ENCODE data around the gene BTK. TPM values are rescaled to one million over a fixed set of nuclear protein-coding genes. Genes with fewer than 3 reads are reported as not detected.

Gene BTK
- total RNA-seq, 1 experiment from 2014 or later, result 0.35 TPM

DNA sequence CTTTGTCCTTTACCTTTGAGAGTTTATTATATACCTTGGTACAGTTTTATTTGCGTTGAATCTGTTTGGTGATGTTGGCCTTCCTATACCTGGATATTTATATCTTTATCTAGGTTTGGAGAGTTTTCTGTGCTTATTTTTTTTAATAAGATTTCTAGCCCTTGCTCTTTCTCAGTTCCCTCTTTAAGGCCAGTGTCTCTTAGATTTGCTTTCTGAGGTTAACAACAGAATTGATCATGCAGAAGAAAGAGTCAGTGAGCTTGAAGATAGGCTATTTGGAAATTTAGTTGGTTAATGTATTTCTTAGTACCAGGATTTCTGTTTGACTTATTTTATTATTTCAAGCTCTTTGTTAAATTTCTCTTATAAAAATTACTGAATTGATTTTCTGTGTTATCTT, 82.2 kb downstream of the BTK start:
- Histone ChIP-seq H2BK120ac (ENCODE audit: low read depth, low read length, poor library complexity, severe bottlenecking) (no peak overlapping the region), H3K56ac (ENCODE audit: insufficient read length, low read depth, low read length) (no peak overlapping the region), H3K18ac (ENCODE audit: insufficient read length, low read depth, low read length) (no peak overlapping the region), H2BK5ac (ENCODE audit: insufficient read length, low read length) (no peak overlapping the region), H4K5ac (ENCODE audit: insufficient read length, low read depth, low read length) (no peak overlapping the region), H3K9me3 (ENCODE audit: control insufficient read depth, low read depth, low read length) (peaks cover 10% of the 10 kb centered on the region), H3K14ac (ENCODE audit: insufficient read depth, low read length) (no peak overlapping the region), H3K79me1 (ENCODE audit: insufficient read depth, low read depth, low read length, poor library complexity, severe bottlenecking) (no peaks in the 10 kb centered on the region), H3T11ph (ENCODE audit: low read length) (no peak overlapping the region), H4K20me1 (ENCODE audit: control insufficient read depth, insufficient read depth, insufficient read length) (no peaks in the 10 kb centered on the region), H4K8ac (replicated peaks; ENCODE audit: insufficient read length, low read depth, low read length) (no peak overlapping the region), H2AFZ (ENCODE audit: low read length) (no peak overlapping the region), H3K9ac (ENCODE audit: extremely low read depth, insufficient read length, low read length) (no peak overlapping the region), H2AK5ac (ENCODE audit: insufficient read length, low read length) (no peak overlapping the region), H3K4me1 (ENCODE audit: insufficient read depth, low read length) (no peaks in the 10 kb centered on the region), H2BK20ac (ENCODE audit: low read depth, low read length, poor library complexity, severe bottlenecking) (no peak overlapping the region), H2BK15ac (ENCODE audit: low read depth, low read length) (no peak overlapping the region), H3K23me2 (ENCODE audit: insufficient read length, low read depth, low read length, poor library complexity, severe bottlenecking) (no peaks in the 10 kb centered on the region), H2BK12ac (ENCODE audit: insufficient read length, low read depth, low read length) (no peak overlapping the region), H3K79me2 (ENCODE audit: insufficient read depth, low read length) (no peaks in the 10 kb centered on the region), H3K4me2 (ENCODE audit: insufficient read depth, insufficient read length, low read length) (no peak overlapping the region), H3K27me3 (ENCODE audit: insufficient read depth, low read length) (no peaks in the 10 kb centered on the region), H3K23ac (ENCODE audit: insufficient read length, low read depth, low read length) (no peak overlapping the region), H3K27ac (ENCODE audit: insufficient read length, low read depth, low read length) (no peak overlapping the region), H3K4ac (ENCODE audit: low read depth, low read length) (no peak overlapping the region), H4K91ac (ENCODE audit: insufficient read length, low read depth, low read length) (no peak overlapping the region)
- H3K4me1 Mint-ChIP-seq, result no peaks in the 10 kb centered on the region
- no peak overlapping the region for H3K4me3 Mint-ChIP-seq
- WGBS (ENCODE audit: extremely low coverage, insufficient read length, low lambda C conversion rate), result no CpG with 5 or more reads among the region's 1 CpG
- TF ChIP-seq, protein P1, sequence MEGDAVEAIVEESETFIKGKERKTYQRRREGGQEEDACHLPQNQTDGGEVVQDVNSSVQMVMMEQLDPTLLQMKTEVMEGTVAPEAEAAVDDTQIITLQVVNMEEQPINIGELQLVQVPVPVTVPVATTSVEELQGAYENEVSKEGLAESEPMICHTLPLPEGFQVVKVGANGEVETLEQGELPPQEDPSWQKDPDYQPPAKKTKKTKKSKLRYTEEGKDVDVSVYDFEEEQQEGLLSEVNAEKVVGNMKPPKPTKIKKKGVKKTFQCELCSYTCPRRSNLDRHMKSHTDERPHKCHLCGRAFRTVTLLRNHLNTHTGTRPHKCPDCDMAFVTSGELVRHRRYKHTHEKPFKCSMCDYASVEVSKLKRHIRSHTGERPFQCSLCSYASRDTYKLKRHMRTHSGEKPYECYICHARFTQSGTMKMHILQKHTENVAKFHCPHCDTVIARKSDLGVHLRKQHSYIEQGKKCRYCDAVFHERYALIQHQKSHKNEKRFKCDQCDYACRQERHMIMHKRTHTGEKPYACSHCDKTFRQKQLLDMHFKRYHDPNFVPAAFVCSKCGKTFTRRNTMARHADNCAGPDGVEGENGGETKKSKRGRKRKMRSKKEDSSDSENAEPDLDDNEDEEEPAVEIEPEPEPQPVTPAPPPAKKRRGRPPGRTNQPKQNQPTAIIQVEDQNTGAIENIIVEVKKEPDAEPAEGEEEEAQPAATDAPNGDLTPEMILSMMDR (conservative IDR thresholded peaks at IDR 0.05), result no peak
- H3K27me3 Mint-ChIP-seq (ENCODE audit: low read depth), result peaks cover 2% of the 10 kb centered on the region
- no peak overlapping the region for H3K27ac Mint-ChIP-seq
- no peaks in the 10 kb centered on the region; a peak in 1 of 7 replicates for H3K36me3 Mint-ChIP-seq (ENCODE audit: insufficient read depth in 1 of 3, low read depth in 3 of 3)
- DNase-seq, result no peak
- peaks cover 60 to 64% of the 10 kb centered on the region in 2 experiments for H3K9me3 Mint-ChIP-seq

Other genes starting within 250 kb of the BTK start
- gene DRP2, start 166.4 kb downstream of the BTK start, total RNA-seq (2021), result 0.04 TPM in 2 replicates
- not detected in 2 replicates for gene TAF7L, start 94.9 kb downstream of the BTK start, total RNA-seq (2021)
- gene TIMM8A, start 37.4 kb downstream of the BTK start, total RNA-seq (2021), result 38.9 and 40.2 TPM in 2 replicates
- gene RPL36A, start 4.8 kb upstream of the BTK start, total RNA-seq (2021), result 411 and 428 TPM in 2 replicates
- 40.3 and 41.9 TPM in 2 replicates for gene GLA, start 21.7 kb upstream of the BTK start, total RNA-seq (2021)
- gene HNRNPH2, start 22.0 kb upstream of the BTK start, total RNA-seq (2021), result 60.2 and 63.2 TPM in 2 replicates
- gene ARMCX4, start 99.3 kb upstream of the BTK start, total RNA-seq (2021), result 17.0 and 17.3 TPM in 2 replicates
- 20.2 and 22.4 TPM in 2 replicates for gene ARMCX1, start 164.4 kb upstream of the BTK start, total RNA-seq (2021)
- 47.8 and 48.6 TPM in 2 replicates for gene ARMCX6, start 231.8 kb upstream of the BTK start, total RNA-seq (2021)
- 18.5 and 19.4 TPM in 2 replicates for gene ARMCX3, start 237.0 kb upstream of the BTK start, total RNA-seq (2021)

Data from H9 (cell line).